Measurements from ENCODE around the gene MSANTD1. TPM values are rescaled to one million over a fixed set of nuclear protein-coding genes. Genes with fewer than 3 reads are reported as not detected.
A peak's percentile ranks its signal among the peaks of the same experiment; 100 is the strongest.

MSANTD1 gene
- total RNA-seq: 1.4 and 2.7 TPM in 2 replicates
- polyA plus RNA-seq: 0.37 and 0.92 TPM in 2 replicates

GRCh38 chr4:3248811-3249661 is at the start of gene MSANTD1:
Gene MSANTD1, plus strand, starts transcription at chr4:3249159. Its CDS starts 64 bp downstream, at chr4:3249223.
- Histone ChIP-seq H3K36me3 (no peaks in the 10 kb centered on the region), H3K9me3 (ENCODE audit: low read depth) (no peaks in the 10 kb centered on the region), H3K27ac (no peak within 1 kb of the TSS), H3K4me1 (ENCODE audit: low read depth) (no peaks in the 10 kb centered on the region), H3K4me3 (no peak within 1 kb of the TSS), H3K27me3 (no peaks in the 10 kb centered on the region)
- no peak for TF ChIP-seq CTCF (IDR thresholded peaks at IDR 0.05; ENCODE audit: low read depth, low read length)
- DNase-seq (ENCODE audit: low read depth in 1 of 2, low spot score in 1 of 2): peak in 1 of 2 donors; percentile 50

GRCh38 chr4:3199653-3200422 is 49.1 kb upstream of the MSANTD1 start:
- Histone ChIP-seq H3K27me3 (no peaks in the 10 kb centered on the region), H3K27ac (no peak overlapping the region), H3K4me1 (ENCODE audit: low read depth) (peaks cover 8% of the 10 kb centered on the region), H3K9me3 (ENCODE audit: low read depth) (no peaks in the 10 kb centered on the region), H3K4me3 (no peak overlapping the region), H3K36me3 (peaks cover 6% of the 10 kb centered on the region)
- no peak for TF ChIP-seq CTCF (IDR thresholded peaks at IDR 0.05; ENCODE audit: low read depth, low read length)
- DNase-seq (ENCODE audit: low read depth in 1 of 2, low spot score in 1 of 2): peak in 1 of 2 donors; percentile 16

- Histone ChIP-seq H3K4me3 (no peak overlapping the region), H3K9me3 (ENCODE audit: low read depth) (no peaks in the 10 kb centered on the region), H3K36me3 (peaks cover 6% of the 10 kb centered on the region), H3K27me3 (no peaks in the 10 kb centered on the region), H3K27ac (no peak overlapping the region), H3K4me1 (ENCODE audit: low read depth) (peaks cover 8% of the 10 kb centered on the region)
- TF ChIP-seq CTCF (IDR thresholded peaks at IDR 0.05; ENCODE audit: low read depth, low read length): no peak
- no peak for DNase-seq (ENCODE audit: low read depth in 1 of 2, low spot score in 1 of 2)
Observed at GRCh38 chr4:3200423-3201090, 48.4 kb upstream of the MSANTD1 start.

GRCh38 chr4:3201718-3202702 is 46.9 kb upstream of the MSANTD1 start:
- Histone ChIP-seq H3K27ac (peak overlapping the region; percentile 24), H3K4me3 (no peak overlapping the region), H3K9me3 (ENCODE audit: low read depth) (no peaks in the 10 kb centered on the region), H3K36me3 (peaks cover 10% of the 10 kb centered on the region), H3K4me1 (ENCODE audit: low read depth) (peaks cover 8% of the 10 kb centered on the region), H3K27me3 (no peaks in the 10 kb centered on the region)
- peak in 1 of 2 donors; percentile 10 for DNase-seq (ENCODE audit: low read depth in 1 of 2, low spot score in 1 of 2)
- TF ChIP-seq CTCF (IDR thresholded peaks at IDR 0.05; ENCODE audit: low read depth, low read length): no peak

Data from cardiac muscle cell (in vitro differentiated cells and primary cell).